CD4-positive, CD25-positive, alpha-beta regulatory T cell (primary cell): ENCODE data around the gene RAB11FIP4. TPM values are rescaled to one million over a fixed set of nuclear protein-coding genes. Genes with fewer than 3 reads are reported as not detected.

ENCODE experiments used
- ATAC-seq, 2 donors: fragments of 150-1000 bp; cut with Tn5 transposase; one replicate each; pipeline ENCODE4 v1.10.0; 2021; ENCODE audit warnings: low read depth in 2 of 2, moderate number of reproducible peaks in 2 of 2, moderate library complexity in 1 of 2
- DNase-seq, 3 donors: peaks; one replicate each; pipeline versions ENCODE4 v3.0.0 to v3.0.0-alpha.2; 2012 to 2022; ENCODE audit warnings: mixed read lengths in 1 of 3
- H3K27ac ChIP-seq: one replicate; pipeline ENCODE4 v1.7.0; 2013; ENCODE audit warnings: mild to moderate bottlenecking, low read length; ENCODE audit not compliant: insufficient read depth, poor library complexity, severe bottlenecking
- H3K27me3 ChIP-seq: one replicate; pipeline ENCODE4 v1.7.0; 2013; ENCODE audit warnings: low read length; ENCODE audit not compliant: control insufficient read depth, insufficient read depth
- H3K36me3 ChIP-seq: one replicate; pipeline ENCODE4 v1.7.0; 2013; ENCODE audit warnings: mild to moderate bottlenecking, low read length, moderate library complexity; ENCODE audit not compliant: control insufficient read depth, insufficient read depth
- H3K4me1 ChIP-seq: 2 replicates; pipeline ENCODE4 v1.7.0; 2013; ENCODE audit warnings: mild to moderate bottlenecking, low read length; ENCODE audit not compliant: insufficient read depth, control insufficient read depth, poor library complexity, severe bottlenecking
- H3K4me3 ChIP-seq: one replicate; pipeline ENCODE4 v1.7.0; 2013; ENCODE audit warnings: low read depth, mild to moderate bottlenecking, low read length, moderate library complexity
- H3K9me3 ChIP-seq, 2 experiments: 1 replicate in 1 of 2; 2 replicates in 1 of 2; pipeline ENCODE4 v1.7.0; 2013; ENCODE audit warnings: low read length in 2 of 2, mild to moderate bottlenecking in 1 of 2, moderate library complexity in 1 of 2; ENCODE audit not compliant: control insufficient read depth in 2 of 2
- H3K27ac Mint-ChIP-seq, 3 donors: one replicate each; pipeline ENCODE4 v1.8.0; 2020 to 2022; ENCODE audit warnings: mild to moderate bottlenecking in 3 of 3, mixed read lengths in 3 of 3, moderate library complexity in 2 of 3
- H3K27me3 Mint-ChIP-seq: one replicate; pipeline ENCODE4 v1.8.0; 2022; ENCODE audit warnings: mild to moderate bottlenecking, mixed read lengths
- H3K36me3 Mint-ChIP-seq: one replicate; pipeline ENCODE4 v1.8.0; 2020; ENCODE audit warnings: mixed read lengths
- H3K4me1 Mint-ChIP-seq, 4 donors: one replicate each; pipeline ENCODE4 v1.8.0; 2020 to 2022; ENCODE audit warnings: mixed read lengths in 4 of 4, mild to moderate bottlenecking in 1 of 4
- H3K4me3 Mint-ChIP-seq, 4 donors: one replicate each; pipeline ENCODE4 v1.8.0; 2020 to 2022; ENCODE audit warnings: mild to moderate bottlenecking in 4 of 4, mixed read lengths in 4 of 4, moderate library complexity in 3 of 4
- H3K9me3 Mint-ChIP-seq, 7 donors: one replicate each; pipeline ENCODE4 v1.8.0; 2020 to 2022; ENCODE audit warnings: mixed read lengths in 7 of 7, mild to moderate bottlenecking in 3 of 7, moderate library complexity in 2 of 7
- polyA plus RNA-seq, 4 donors: library from polyadenylated mRNA; unstranded; fragments of 300-500 nt; fragmentation: Illumina TruSeq; gene quantifications; one replicate each; pipeline ENCODE4 v1.2.3, GENCODE V29; 2021
- total RNA-seq: library from RNA; stranded (reverse); gene quantifications from one replicate; pipeline ENCODE4 v1.2.3, GENCODE V29; 2022

The RAB11FIP4 gene
- total and polyA plus RNA-seq, 5 donors from 2014 or later = 23.1 to 79.7 (median 23.6) TPM

- H3K4me3 Mint-ChIP-seq = no peak overlapping the region
- no peaks in the 10 kb centered on the region for H3K9me3 Mint-ChIP-seq
- H3K36me3 ChIP-seq = peaks cover 79% of the 10 kb centered on the region
- DNase-seq = no peak
- peaks cover 4% of the 10 kb centered on the region for H3K27me3 Mint-ChIP-seq
- H3K36me3 Mint-ChIP-seq = peaks cover 5% of the 10 kb centered on the region
- H3K9me3 ChIP-seq = no peaks in the 10 kb centered on the region
- H3K4me3 ChIP-seq = no peak overlapping the region
- no peak overlapping the region for H3K27ac ChIP-seq
- no peak overlapping the region for H3K27ac Mint-ChIP-seq
- no peaks in the 10 kb centered on the region for H3K4me1 Mint-ChIP-seq
- H3K4me1 ChIP-seq = no peaks in the 10 kb centered on the region
- no peak for ATAC-seq
- no peaks in the 10 kb centered on the region for H3K27me3 ChIP-seq
These were observed 134.5 kb downstream of the RAB11FIP4 start for GRCh38 chr17:31525801-31526549.

DNA sequence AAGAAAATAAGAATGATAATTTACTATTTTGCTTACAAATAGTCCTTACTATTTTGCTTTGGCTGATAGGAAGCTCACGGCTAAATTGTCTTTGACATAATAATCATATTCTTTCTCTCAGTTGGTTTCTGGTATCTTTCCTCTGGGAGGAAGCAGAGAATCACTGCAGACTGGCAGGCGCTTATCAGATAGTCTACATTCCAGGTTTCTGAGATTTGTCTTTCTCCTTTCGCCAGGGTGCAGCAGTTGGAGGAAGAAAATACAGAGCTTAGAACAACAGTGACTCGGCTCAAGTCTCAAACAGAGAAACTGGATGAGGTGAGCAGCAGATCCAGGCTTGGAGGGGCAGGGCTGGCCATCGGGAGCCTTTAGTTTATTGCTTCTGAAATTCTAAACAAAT, 136.1 kb downstream of the RAB11FIP4 start:
- Histone ChIP-seq H3K27me3 (no peaks in the 10 kb centered on the region), H3K36me3 (peaks cover 79% of the 10 kb centered on the region), H3K9me3 (no peaks in the 10 kb centered on the region), H3K27ac (no peak overlapping the region), H3K4me1 (no peaks in the 10 kb centered on the region), H3K4me3 (no peak overlapping the region)
- peaks cover 4% of the 10 kb centered on the region for H3K27me3 Mint-ChIP-seq
- H3K9me3 Mint-ChIP-seq = no peaks in the 10 kb centered on the region
- no peak overlapping the region for H3K4me3 Mint-ChIP-seq
- DNase-seq (no peak), ATAC-seq (no peak)
- no peak overlapping the region for H3K27ac Mint-ChIP-seq
- peaks cover 0 to 1% (median 0%) of the 10 kb centered on the region in 4 donors for H3K4me1 Mint-ChIP-seq
- peaks cover 19% of the 10 kb centered on the region for H3K36me3 Mint-ChIP-seq

DNA sequence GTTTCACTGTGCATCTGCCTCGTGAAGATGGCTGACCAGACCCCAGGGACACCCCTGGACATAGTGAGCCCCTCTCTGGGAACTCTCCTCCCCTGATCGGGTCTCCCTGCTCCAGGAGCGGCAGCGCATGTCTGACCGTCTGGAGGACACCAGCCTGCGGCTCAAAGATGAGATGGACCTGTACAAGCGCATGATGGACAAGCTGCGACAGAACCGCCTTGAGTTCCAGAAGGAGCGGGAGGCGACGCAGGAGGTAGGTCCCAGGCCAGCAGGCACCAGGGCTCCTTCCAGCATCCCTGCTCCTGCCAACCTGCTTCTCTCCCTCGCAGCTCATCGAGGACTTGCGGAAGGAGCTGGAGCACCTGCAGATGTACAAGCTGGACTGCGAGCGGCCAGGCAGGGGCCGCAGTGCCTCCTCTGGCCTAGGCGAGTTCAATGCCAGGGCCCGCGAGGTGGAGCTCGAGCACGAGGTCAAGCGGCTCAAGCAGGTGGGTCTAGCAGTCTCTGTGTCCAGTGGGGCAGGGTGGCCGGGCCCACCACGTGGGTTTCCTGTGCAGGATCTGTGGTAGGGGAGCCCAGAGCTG, 136.9 kb downstream of the RAB11FIP4 start:
- DNase-seq (no peak), ATAC-seq (no peak)
- no peak overlapping the region for H3K27ac ChIP-seq
- H3K36me3 ChIP-seq = peaks cover 75% of the 10 kb centered on the region
- no peak overlapping the region for H3K4me3 ChIP-seq
- peaks cover 4% of the 10 kb centered on the region for H3K27me3 Mint-ChIP-seq
- H3K27ac Mint-ChIP-seq = no peak overlapping the region
- H3K27me3 ChIP-seq = no peaks in the 10 kb centered on the region
- peaks cover 0 to 6% (median 3%) of the 10 kb centered on the region in 4 donors for H3K4me1 Mint-ChIP-seq
- no peaks in the 10 kb centered on the region for H3K9me3 Mint-ChIP-seq
- H3K4me1 ChIP-seq = no peaks in the 10 kb centered on the region
- no peaks in the 10 kb centered on the region for H3K9me3 ChIP-seq
- peaks cover 22% of the 10 kb centered on the region for H3K36me3 Mint-ChIP-seq
- no peak overlapping the region for H3K4me3 Mint-ChIP-seq

DNA sequence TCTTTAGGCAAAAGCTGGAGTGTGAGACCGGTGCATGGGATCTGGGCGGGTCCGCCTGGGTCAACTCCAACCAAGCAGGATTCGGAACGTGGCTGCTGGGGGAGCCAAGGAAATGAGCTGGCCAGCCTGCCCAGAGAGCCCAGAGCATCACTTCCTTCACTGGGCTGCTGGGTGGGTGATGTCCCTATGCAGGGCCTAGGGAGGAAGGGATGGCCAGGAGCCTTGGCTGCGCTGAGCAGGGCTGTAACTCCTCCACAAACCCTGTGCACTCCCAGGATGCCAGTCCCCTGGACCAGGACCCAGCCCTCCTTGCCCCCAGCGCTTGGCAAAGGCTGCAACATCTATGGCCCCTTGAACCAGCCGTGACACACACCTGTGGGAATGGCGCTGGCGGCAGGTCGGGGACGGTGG, 138.4 kb downstream of the RAB11FIP4 start:
- Mint-ChIP-seq H3K27ac (no peak overlapping the region), H3K4me3 (no peak overlapping the region), H3K27me3 (peaks cover 4% of the 10 kb centered on the region), H3K36me3 (peaks cover 18% of the 10 kb centered on the region), H3K4me1 (peaks cover 0 to 9% (median 6%) of the 10 kb centered on the region in 4 donors), H3K9me3 (no peaks in the 10 kb centered on the region)
- Histone ChIP-seq H3K4me3 (no peak overlapping the region), H3K27ac (no peak overlapping the region), H3K4me1 (no peaks in the 10 kb centered on the region), H3K36me3 (peaks cover 61% of the 10 kb centered on the region), H3K27me3 (no peaks in the 10 kb centered on the region), H3K9me3 (no peaks in the 10 kb centered on the region)
- ATAC-seq (no peak), DNase-seq (no peak)

DNA sequence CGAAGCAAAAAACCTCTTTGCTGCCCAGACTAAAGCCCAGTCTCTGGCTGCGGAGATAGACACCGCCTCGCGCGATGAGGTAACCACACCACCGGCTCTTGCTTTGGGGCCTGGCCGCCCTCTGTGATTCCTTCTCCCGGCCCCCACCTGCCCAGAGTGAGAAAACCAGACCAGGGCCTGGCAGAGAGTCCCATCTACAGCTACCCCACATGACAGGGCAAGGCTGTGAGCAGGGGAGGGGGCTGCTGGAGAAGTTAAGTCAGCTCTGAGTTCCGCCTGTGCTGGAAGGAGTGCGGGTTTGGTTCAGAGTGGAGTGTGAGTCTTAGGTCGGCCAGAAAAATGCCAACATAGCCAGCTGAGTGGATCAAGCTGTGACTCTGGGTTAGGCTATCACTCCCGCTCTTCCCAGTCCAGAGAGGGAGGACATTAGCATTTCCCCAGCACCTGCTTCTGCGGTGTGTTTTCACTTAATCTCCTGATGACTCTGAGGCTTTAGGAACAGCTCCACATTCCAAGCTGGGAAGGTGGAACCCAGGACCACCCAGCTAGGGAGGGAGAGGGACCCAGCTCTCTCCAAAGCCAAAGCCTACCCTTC, 139.0 kb downstream of the RAB11FIP4 start:
- Histone ChIP-seq H3K27ac (no peak overlapping the region), H3K36me3 (peaks cover 58% of the 10 kb centered on the region), H3K9me3 (no peaks in the 10 kb centered on the region), H3K27me3 (no peaks in the 10 kb centered on the region), H3K4me3 (no peak overlapping the region), H3K4me1 (peaks cover 4% of the 10 kb centered on the region)
- Mint-ChIP-seq H3K36me3 (peaks cover 18% of the 10 kb centered on the region), H3K4me3 (no peak overlapping the region), H3K4me1 (peaks cover 0 to 13% (median 10%) of the 10 kb centered on the region in 4 donors), H3K27me3 (peaks cover 4% of the 10 kb centered on the region), H3K9me3 (no peaks in the 10 kb centered on the region), H3K27ac (no peak overlapping the region)
- ATAC-seq = no peak
- no peak for DNase-seq

- H3K27ac Mint-ChIP-seq = peak overlapping the region in 1 of 3 donors; percentile 20
- no peaks in the 10 kb centered on the region for H3K9me3 ChIP-seq
- H3K27me3 Mint-ChIP-seq = no peaks in the 10 kb centered on the region
- peaks cover 18% of the 10 kb centered on the region for H3K36me3 Mint-ChIP-seq
- no peak overlapping the region for H3K27ac ChIP-seq
- DNase-seq (no peak), ATAC-seq (no peak)
- H3K4me1 Mint-ChIP-seq = peaks cover 0 to 17% (median 13%) of the 10 kb centered on the region in 4 donors
- peaks cover 11% of the 10 kb centered on the region for H3K4me1 ChIP-seq
- H3K27me3 ChIP-seq = no peaks in the 10 kb centered on the region
- H3K9me3 Mint-ChIP-seq = no peaks in the 10 kb centered on the region
- H3K4me3 Mint-ChIP-seq = no peak overlapping the region
- peaks cover 58% of the 10 kb centered on the region for H3K36me3 ChIP-seq
- H3K4me3 ChIP-seq = no peak overlapping the region
These were observed 140.0 kb downstream of the RAB11FIP4 start for GRCh38 chr17:31531336-31531980.

DNA sequence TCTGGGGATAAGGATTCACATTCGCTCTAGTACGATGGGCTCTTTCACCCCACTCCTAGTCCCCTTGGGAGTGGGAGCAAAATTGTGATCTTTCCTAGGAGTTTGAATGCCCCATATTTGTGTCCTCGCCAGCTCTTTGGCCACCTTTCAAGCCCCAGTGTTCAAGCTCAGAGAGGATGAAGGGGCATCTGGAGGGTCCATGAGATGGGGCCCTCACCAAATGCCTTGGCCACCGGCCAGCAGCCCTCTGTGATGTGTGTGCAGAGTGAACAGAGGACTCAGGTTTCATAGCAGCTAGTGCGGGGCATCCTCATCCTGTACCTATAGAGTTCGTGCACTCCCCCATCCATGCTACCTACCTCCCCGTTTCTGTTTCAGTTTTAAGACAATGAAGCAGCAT, 140.6 kb downstream of the RAB11FIP4 start:
- H3K27ac Mint-ChIP-seq = no peak overlapping the region

More for the DNA sequence above, 140.6 kb downstream of the RAB11FIP4 start:
- Mint-ChIP-seq H3K36me3 (peaks cover 18% of the 10 kb centered on the region), H3K4me3 (no peak overlapping the region), H3K4me1 (peaks cover 0 to 17% (median 13%) of the 10 kb centered on the region in 4 donors), H3K9me3 (no peaks in the 10 kb centered on the region), H3K27me3 (no peaks in the 10 kb centered on the region)
- H3K27me3 ChIP-seq = no peaks in the 10 kb centered on the region
- ATAC-seq (no peak), DNase-seq (no peak)
- no peak overlapping the region for H3K4me3 ChIP-seq
- H3K36me3 ChIP-seq = peaks cover 55% of the 10 kb centered on the region
- H3K27ac ChIP-seq = no peak overlapping the region
- peaks cover 11% of the 10 kb centered on the region for H3K4me1 ChIP-seq
- H3K9me3 ChIP-seq = no peaks in the 10 kb centered on the region
